Neural cell (in vitro differentiated cells): Measurements from ENCODE around the gene FRMD4A. TPM values are rescaled to one million over a fixed set of nuclear protein-coding genes. Genes with fewer than 3 reads are reported as not detected.

ENCODE experiments used
- H2AFZ ChIP-seq: fragments of 200-600, 300-800 bp; sonication (generic), shearing (Covaris generic); 2 replicates; pipeline ENCODE4 v1.6.0; 2014; ENCODE audit warnings: low read depth, mild to moderate bottlenecking, antibody characterized with exemption, low read length, moderate library complexity
- H3F3A ChIP-seq: fragments of 200-600 bp; shearing (Covaris generic); 2 replicates; pipeline ENCODE4 v1.6.1; 2016; ENCODE audit warnings: mild to moderate bottlenecking, moderate library complexity, mixed read lengths, antibody characterized with exemption, low read length; ENCODE audit not compliant: insufficient read depth, poor library complexity, severe bottlenecking
- H3K27ac ChIP-seq: fragments of 200-600, 300-800 bp; sonication (generic), shearing (Covaris generic); 2 replicates; pipeline ENCODE4 v1.5.1; 2014; ENCODE audit warnings: mild to moderate bottlenecking, low read length, moderate library complexity
- H3K27me3 ChIP-seq: fragments of 300-800, 200-600 bp; sonication (generic), shearing (Covaris generic); 2 replicates; pipeline ENCODE4 v1.6.0; 2014; ENCODE audit warnings: mild to moderate bottlenecking, low read depth, low read length, moderate library complexity; ENCODE audit not compliant: insufficient read depth
- H3K36me3 ChIP-seq: fragments of 300-800, 200-600 bp; sonication (generic), shearing (Covaris generic); 2 replicates; pipeline ENCODE4 v1.5.1; 2014; ENCODE audit warnings: mild to moderate bottlenecking, antibody characterized with exemption, low read length, moderate library complexity; ENCODE audit not compliant: insufficient read depth
- H3K4me2 ChIP-seq: fragments of 300-800, 200-600 bp; sonication (generic), shearing (Covaris generic); 2 replicates; pipeline ENCODE4 v1.6.0; 2014; ENCODE audit warnings: mild to moderate bottlenecking, low read length
- H3K4me3 ChIP-seq: fragments of 300-800, 200-600 bp; sonication (generic), shearing (Covaris generic); 2 replicates; pipeline ENCODE4 v1.5.1; 2014; ENCODE audit warnings: mild to moderate bottlenecking, low read length, moderate library complexity
- H3K79me2 ChIP-seq: fragments of 200-600 bp; shearing (Covaris generic); replicated peaks from 2 replicates; pipeline ENCODE4 v1.6.0; 2014; ENCODE audit warnings: mild to moderate bottlenecking, low read length, moderate library complexity; ENCODE audit not compliant: insufficient read depth
- H3K9ac ChIP-seq: fragments of 300-800, 200-600 bp; sonication (generic), shearing (Covaris generic); 2 replicates; pipeline ENCODE4 v1.6.1; 2016; ENCODE audit warnings: mild to moderate bottlenecking, low read length, mixed read lengths
- H3K9me2 ChIP-seq: fragments of 200-600 bp; shearing (Covaris generic); 2 replicates; pipeline ENCODE4 v1.6.1; 2016; ENCODE audit warnings: mild to moderate bottlenecking, low read length, mixed read lengths; ENCODE audit not compliant: insufficient read depth
- H3K9me3 ChIP-seq: fragments of 200-600, 300-800 bp; sonication (generic), shearing (Covaris generic); 2 replicates; pipeline ENCODE4 v1.6.1; 2016; ENCODE audit warnings: mild to moderate bottlenecking, mixed run types, low read length, moderate library complexity, mixed read lengths
- H4K20me1 ChIP-seq: fragments of 200-600 bp; shearing (Covaris generic); 2 replicates; pipeline ENCODE4 v1.6.1; 2016; ENCODE audit warnings: mild to moderate bottlenecking, mixed run types; ENCODE audit not compliant: insufficient read depth
- EP300 ChIP-seq: fragments of 450-650 bp; conservative IDR thresholded peaks from 2 replicates; pipeline ENCODE4 v1.6.1; 2014; ENCODE audit warnings: antibody characterized with exemption, mild to moderate bottlenecking, moderate library complexity; ENCODE audit not compliant: poor library complexity, severe bottlenecking
- EZH2 ChIP-seq: fragments of 200-600, 300-800 bp; shearing (Covaris generic), sonication (generic); IDR thresholded peaks from 2 replicates; pipeline ENCODE4 v1.6.1; 2014; ENCODE audit warnings: antibody characterized with exemption, low read length, borderline replicate concordance, mild to moderate bottlenecking; ENCODE audit not compliant: insufficient read depth, poor library complexity, severe bottlenecking
- MXI1 ChIP-seq: fragments of 450-650 bp; conservative IDR thresholded peaks from 2 replicates; pipeline ENCODE4 v1.6.1; 2014; ENCODE audit warnings: antibody characterized with exemption, mild to moderate bottlenecking; ENCODE audit not compliant: poor library complexity, severe bottlenecking
- POLR2AphosphoS5 ChIP-seq: IDR thresholded peaks from 2 replicates; pipeline ENCODE4 v1.6.1; 2012
- RAD21 ChIP-seq: fragments of 450-650 bp; conservative IDR thresholded peaks from 2 replicates; pipeline ENCODE4 v1.6.1; 2014; ENCODE audit warnings: antibody characterized with exemption, mild to moderate bottlenecking, moderate library complexity
- SMC3 ChIP-seq: fragments of 450-650 bp; conservative IDR thresholded peaks from 2 replicates; pipeline ENCODE4 v1.6.1; 2014; ENCODE audit warnings: antibody characterized with exemption, mild to moderate bottlenecking, moderate library complexity; ENCODE audit not compliant: poor library complexity
- TAF1 ChIP-seq: IDR thresholded peaks from 2 replicates; pipeline ENCODE4 v1.6.1; 2012; ENCODE audit warnings: low read depth
- polyA plus RNA-seq: library from polyadenylated mRNA; depleted of rRNA; stranded (reverse); fragments of >200 nt; gene quantifications from 2 replicates; pipeline ENCODE4 v1.2.3, GENCODE V29; 2014
- TF ChIP-seq, protein P1 (sequence below): IDR thresholded peaks from 2 replicates; pipeline ENCODE4 v1.6.1; 2012; ENCODE audit warnings: borderline replicate concordance
- TF ChIP-seq, protein P2 (sequence below): fragments of 450-650 bp; IDR thresholded peaks from 2 replicates; pipeline ENCODE4 v1.5.1; 2014; ENCODE audit warnings: antibody characterized with exemption, mild to moderate bottlenecking, moderate library complexity; ENCODE audit not compliant: poor library complexity, severe bottlenecking

Gene FRMD4A
- polyA plus RNA-seq, 1 donor from 2014 or later = 36.5 TPM

DNA sequence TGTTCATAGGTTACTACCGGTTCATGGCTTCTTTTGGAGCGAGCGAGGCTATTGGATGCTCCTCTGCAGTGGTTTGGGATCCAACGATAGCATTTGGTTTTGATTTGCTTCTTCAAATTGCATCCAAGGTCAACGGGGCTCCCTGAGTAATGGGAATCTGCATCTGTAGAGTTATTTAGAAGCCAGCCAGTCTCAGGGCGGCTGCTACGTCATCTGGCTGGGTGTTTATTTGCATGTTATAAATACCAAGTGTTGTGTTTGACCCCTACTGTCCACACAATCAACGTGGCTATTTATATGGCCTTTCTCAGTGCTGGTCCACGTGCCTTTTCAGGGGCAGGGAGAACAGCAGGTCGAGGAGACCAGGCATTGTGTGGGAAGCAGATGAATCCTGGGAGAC, 606.2 kb downstream of the FRMD4A start (continued):
- TF ChIP-seq EZH2 = no peak

DNA sequence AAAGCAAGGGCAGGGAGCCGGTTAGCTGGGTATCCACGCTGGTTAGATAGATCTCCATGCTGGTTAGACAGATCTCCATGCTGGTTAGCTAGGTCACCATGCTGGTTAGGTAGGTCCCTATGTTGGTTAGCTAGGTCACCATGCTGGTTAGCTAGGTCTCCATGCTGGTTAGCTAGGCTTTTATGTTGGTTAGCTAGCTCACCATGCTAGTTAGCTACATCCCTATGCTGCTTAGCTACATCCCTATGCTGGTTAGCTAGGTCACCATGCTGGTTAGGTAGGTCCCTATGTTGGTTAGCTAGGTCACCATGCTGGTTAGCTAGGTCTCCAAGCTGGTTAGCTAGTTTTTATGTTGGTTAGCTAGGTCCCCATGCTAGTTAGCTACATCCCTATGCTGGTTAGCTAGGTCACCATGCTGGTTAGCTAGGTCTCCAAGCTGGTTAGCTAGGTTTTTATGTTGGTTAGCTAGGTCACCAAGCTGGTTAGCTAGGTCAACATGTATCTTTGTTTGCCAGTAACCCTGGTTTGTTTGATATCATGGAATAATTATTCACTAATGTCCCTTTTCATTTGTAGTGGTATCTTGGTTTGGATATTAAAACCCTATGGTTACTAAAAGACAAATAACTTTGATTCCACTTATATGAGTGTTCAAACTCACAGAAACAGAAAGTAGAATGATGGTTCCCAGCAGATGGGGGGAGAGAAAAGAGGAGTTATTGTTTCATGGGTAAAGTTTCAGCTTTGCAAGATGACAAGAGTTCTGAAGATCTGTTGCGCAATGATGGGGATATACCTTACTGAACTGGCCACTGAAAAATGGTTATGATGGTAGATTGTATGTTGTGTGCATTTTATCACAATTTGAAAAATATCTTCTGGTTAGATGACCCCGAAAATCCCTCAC, 607.7 kb downstream of the FRMD4A start:
- Histone ChIP-seq H3K9me2 (no peaks in the 10 kb centered on the region), H4K20me1 (no peaks in the 10 kb centered on the region), H3K27ac (no peak overlapping the region), H3K27me3 (no peaks in the 10 kb centered on the region), H3K9ac (no peak overlapping the region), H3K9me3 (no peaks in the 10 kb centered on the region), H3K36me3 (no peaks in the 10 kb centered on the region), H3K4me3 (no peak overlapping the region), H3K79me2 (no peaks in the 10 kb centered on the region), H3F3A (no peaks in the 10 kb centered on the region), H3K4me2 (no peak overlapping the region), H2AFZ (no peak overlapping the region)
- TF ChIP-seq TAF1 (no peak), RAD21 (no peak)

DNA sequence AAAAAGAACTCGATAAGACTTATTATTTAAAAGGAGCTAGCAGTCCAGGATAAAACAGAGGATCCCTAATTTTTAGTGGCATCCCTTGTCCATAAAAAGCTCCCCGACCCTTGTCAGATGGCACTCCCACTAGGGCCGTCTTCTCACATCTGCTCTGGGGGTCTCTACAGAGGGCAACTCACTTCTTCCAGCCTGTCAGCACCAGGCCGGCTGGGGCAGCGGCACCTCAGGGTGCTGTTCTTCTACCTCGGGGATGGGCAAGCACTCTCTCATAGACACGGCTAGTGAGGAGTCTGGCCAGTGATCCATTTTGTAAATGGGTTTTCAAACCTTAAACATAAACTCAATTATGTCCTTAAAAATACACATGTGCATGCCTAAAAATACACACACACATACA, 609.2 kb downstream of the FRMD4A start:
- Histone ChIP-seq H4K20me1 (no peaks in the 10 kb centered on the region), H3K9ac (no peak overlapping the region), H3K79me2 (no peaks in the 10 kb centered on the region), H3K9me2 (no peaks in the 10 kb centered on the region), H3K27ac (no peak overlapping the region), H3F3A (no peaks in the 10 kb centered on the region), H3K36me3 (no peaks in the 10 kb centered on the region), H3K27me3 (no peaks in the 10 kb centered on the region), H2AFZ (no peak overlapping the region), H3K9me3 (no peaks in the 10 kb centered on the region), H3K4me3 (no peak overlapping the region), H3K4me2 (no peak overlapping the region)
- TF ChIP-seq TAF1 = no peak
- TF ChIP-seq EP300 = no peak
- TF ChIP-seq, protein P1, sequence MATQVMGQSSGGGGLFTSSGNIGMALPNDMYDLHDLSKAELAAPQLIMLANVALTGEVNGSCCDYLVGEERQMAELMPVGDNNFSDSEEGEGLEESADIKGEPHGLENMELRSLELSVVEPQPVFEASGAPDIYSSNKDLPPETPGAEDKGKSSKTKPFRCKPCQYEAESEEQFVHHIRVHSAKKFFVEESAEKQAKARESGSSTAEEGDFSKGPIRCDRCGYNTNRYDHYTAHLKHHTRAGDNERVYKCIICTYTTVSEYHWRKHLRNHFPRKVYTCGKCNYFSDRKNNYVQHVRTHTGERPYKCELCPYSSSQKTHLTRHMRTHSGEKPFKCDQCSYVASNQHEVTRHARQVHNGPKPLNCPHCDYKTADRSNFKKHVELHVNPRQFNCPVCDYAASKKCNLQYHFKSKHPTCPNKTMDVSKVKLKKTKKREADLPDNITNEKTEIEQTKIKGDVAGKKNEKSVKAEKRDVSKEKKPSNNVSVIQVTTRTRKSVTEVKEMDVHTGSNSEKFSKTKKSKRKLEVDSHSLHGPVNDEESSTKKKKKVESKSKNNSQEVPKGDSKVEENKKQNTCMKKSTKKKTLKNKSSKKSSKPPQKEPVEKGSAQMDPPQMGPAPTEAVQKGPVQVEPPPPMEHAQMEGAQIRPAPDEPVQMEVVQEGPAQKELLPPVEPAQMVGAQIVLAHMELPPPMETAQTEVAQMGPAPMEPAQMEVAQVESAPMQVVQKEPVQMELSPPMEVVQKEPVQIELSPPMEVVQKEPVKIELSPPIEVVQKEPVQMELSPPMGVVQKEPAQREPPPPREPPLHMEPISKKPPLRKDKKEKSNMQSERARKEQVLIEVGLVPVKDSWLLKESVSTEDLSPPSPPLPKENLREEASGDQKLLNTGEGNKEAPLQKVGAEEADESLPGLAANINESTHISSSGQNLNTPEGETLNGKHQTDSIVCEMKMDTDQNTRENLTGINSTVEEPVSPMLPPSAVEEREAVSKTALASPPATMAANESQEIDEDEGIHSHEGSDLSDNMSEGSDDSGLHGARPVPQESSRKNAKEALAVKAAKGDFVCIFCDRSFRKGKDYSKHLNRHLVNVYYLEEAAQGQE = no peak
- TF ChIP-seq POLR2AphosphoS5 = no peak
- TF ChIP-seq, protein P2, sequence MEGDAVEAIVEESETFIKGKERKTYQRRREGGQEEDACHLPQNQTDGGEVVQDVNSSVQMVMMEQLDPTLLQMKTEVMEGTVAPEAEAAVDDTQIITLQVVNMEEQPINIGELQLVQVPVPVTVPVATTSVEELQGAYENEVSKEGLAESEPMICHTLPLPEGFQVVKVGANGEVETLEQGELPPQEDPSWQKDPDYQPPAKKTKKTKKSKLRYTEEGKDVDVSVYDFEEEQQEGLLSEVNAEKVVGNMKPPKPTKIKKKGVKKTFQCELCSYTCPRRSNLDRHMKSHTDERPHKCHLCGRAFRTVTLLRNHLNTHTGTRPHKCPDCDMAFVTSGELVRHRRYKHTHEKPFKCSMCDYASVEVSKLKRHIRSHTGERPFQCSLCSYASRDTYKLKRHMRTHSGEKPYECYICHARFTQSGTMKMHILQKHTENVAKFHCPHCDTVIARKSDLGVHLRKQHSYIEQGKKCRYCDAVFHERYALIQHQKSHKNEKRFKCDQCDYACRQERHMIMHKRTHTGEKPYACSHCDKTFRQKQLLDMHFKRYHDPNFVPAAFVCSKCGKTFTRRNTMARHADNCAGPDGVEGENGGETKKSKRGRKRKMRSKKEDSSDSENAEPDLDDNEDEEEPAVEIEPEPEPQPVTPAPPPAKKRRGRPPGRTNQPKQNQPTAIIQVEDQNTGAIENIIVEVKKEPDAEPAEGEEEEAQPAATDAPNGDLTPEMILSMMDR = no peak
- no peak for TF ChIP-seq SMC3
- no peak for TF ChIP-seq MXI1
- no peak for TF ChIP-seq RAD21
